WTC11 (cell line): ENCODE data around the gene PON3. TPM values are rescaled to one million over a fixed set of nuclear protein-coding genes. Genes with fewer than 3 reads are reported as not detected.
"Not testable (repeated sequence)": the region's sequence is repeated elsewhere in the genome, so short reads cannot be mapped to it uniquely, and the experiment has no call there.

Experiments
- ATAC-seq: fragments of 200-7000 bp; cut with Tn5 transposase; 2 replicates; pipeline ENCODE4 v1.10.0; 2021; ENCODE audit warnings: mild to moderate bottlenecking, moderate library complexity
- CTCF ChIA-PET: fragments of 300-600 bp; sonication (Branson Sonifier 250); formaldehyde crosslinking; loops from one replicate; lab custom pipeline; 2021; ENCODE audit warnings: antibody characterized with exemption; lab: Charles Lee
- POLR2A ChIA-PET: fragments of 350-600 bp; sonication (Branson Sonifier 250); formaldehyde crosslinking; loops from one replicate; lab custom pipeline; 2021; ENCODE audit warnings: antibody characterized with exemption; lab: Charles Lee
- DNase-seq: peaks from one replicate; pipeline ENCODE4 v3.0.0; 2021; ENCODE audit warnings: low spot score
- H3K27ac Mint-ChIP-seq: 2 replicates; pipeline ENCODE4 v1.8.0; 2021; ENCODE audit warnings: mixed read lengths
- H3K27me3 Mint-ChIP-seq: 2 replicates; pipeline ENCODE4 v1.8.0; 2021; ENCODE audit warnings: low read depth, mild to moderate bottlenecking, moderate library complexity, mixed read lengths
- H3K36me3 Mint-ChIP-seq: 2 replicates; pipeline ENCODE4 v1.8.0; 2021; ENCODE audit warnings: mixed read lengths
- H3K4me1 Mint-ChIP-seq: 2 replicates; pipeline ENCODE4 v1.8.0; 2022; ENCODE audit warnings: mixed read lengths
- H3K4me3 Mint-ChIP-seq: 2 replicates; pipeline ENCODE4 v1.8.0; 2021; ENCODE audit warnings: mild to moderate bottlenecking, moderate library complexity, mixed read lengths
- H3K9me3 Mint-ChIP-seq: 2 replicates; pipeline ENCODE4 v1.8.0; 2021; ENCODE audit warnings: mixed read lengths
- FOXJ3 ChIP-seq: sonication (generic); formaldehyde crosslinking; IDR thresholded peaks from 2 replicates; pipeline ENCODE4 v1.9.0; 2021; ENCODE audit warnings: missing genetic modification reagents, mild to moderate bottlenecking, borderline replicate concordance
- GRHL2 ChIP-seq: fragments of 250-450 bp; sonication (Bioruptor Pico); IDR thresholded peaks from 2 replicates; pipeline ENCODE4 v1.8.0; 2022; ENCODE audit warnings: mild to moderate bottlenecking, moderate library complexity; ENCODE audit not compliant: insufficient replicate concordance, severe bottlenecking
- IRF2 ChIP-seq: sonication (generic); formaldehyde crosslinking; IDR thresholded peaks from 2 replicates; pipeline ENCODE4 v1.8.0; 2022; ENCODE audit warnings: low read depth, missing genetic modification reagents, borderline replicate concordance
- JUN ChIP-seq: sonication (generic); formaldehyde crosslinking; IDR thresholded peaks from 2 replicates; pipeline ENCODE4 v1.8.0; 2023; ENCODE audit warnings: mild to moderate bottlenecking, missing genetic modification reagents
- MXD4 ChIP-seq: fragments of 250-450 bp; sonication (Bioruptor Pico); IDR thresholded peaks from 2 replicates; pipeline ENCODE4 v1.8.0; 2021; ENCODE audit warnings: mild to moderate bottlenecking, moderate library complexity, borderline replicate concordance
- NFE2L1 ChIP-seq: sonication (generic); formaldehyde crosslinking; IDR thresholded peaks from 2 replicates; pipeline ENCODE4 v1.8.1; 2023; ENCODE audit warnings: missing genetic modification reagents
- NR1H2 ChIP-seq: sonication (generic); formaldehyde crosslinking; IDR thresholded peaks from 2 replicates; pipeline ENCODE4 v1.9.0; 2021; ENCODE audit warnings: mild to moderate bottlenecking, moderate library complexity, missing genetic modification reagents
- RORB ChIP-seq: fragments of 250-450 bp; sonication (Bioruptor Pico); IDR thresholded peaks from 2 replicates; pipeline ENCODE4 v1.9.0; 2021; ENCODE audit warnings: mild to moderate bottlenecking
- SMAD4 ChIP-seq: sonication (generic); formaldehyde crosslinking; IDR thresholded peaks from 2 replicates; pipeline ENCODE4 v1.8.0; 2022; ENCODE audit warnings: mild to moderate bottlenecking, missing genetic modification reagents
- SP1 ChIP-seq: sonication (generic); formaldehyde crosslinking; conservative IDR thresholded peaks from 2 replicates; pipeline ENCODE4 v1.8.1; 2022; ENCODE audit warnings: missing genetic modification reagents
- ZBTB21 ChIP-seq: sonication (generic); formaldehyde crosslinking; IDR thresholded peaks from 2 replicates; pipeline ENCODE4 v1.8.1; 2023; ENCODE audit warnings: mild to moderate bottlenecking, missing genetic modification reagents, borderline replicate concordance
- ZNF232 ChIP-seq: sonication (generic); formaldehyde crosslinking; IDR thresholded peaks from 2 replicates; pipeline ENCODE4 v1.8.0; 2022; ENCODE audit warnings: mild to moderate bottlenecking, missing genetic modification reagents
- ZNF396 ChIP-seq: fragments of 250-450 bp; sonication (Bioruptor Pico); IDR thresholded peaks from 2 replicates; pipeline ENCODE4 v1.8.0; 2021; ENCODE audit warnings: mild to moderate bottlenecking, moderate library complexity, borderline replicate concordance
- ZNF416 ChIP-seq: fragments of 250-450 bp; sonication (Bioruptor Pico); IDR thresholded peaks from 2 replicates; pipeline ENCODE4 v1.9.0; 2021; ENCODE audit warnings: mild to moderate bottlenecking, inconsistent platforms
- total RNA-seq: library from RNA; stranded (reverse); gene quantifications from 3 replicates; pipeline ENCODE4 v1.2.3, GENCODE V29; 2021
- TF ChIP-seq, protein P1 (sequence below): fragments of 250-450 bp; sonication (Bioruptor Pico); conservative IDR thresholded peaks from 2 replicates; pipeline ENCODE4 v1.9.0; 2021; ENCODE audit warnings: mild to moderate bottlenecking
- TF ChIP-seq, protein P2 (sequence below): sonication (generic); formaldehyde crosslinking; IDR thresholded peaks from 2 replicates; pipeline ENCODE4 v1.8.0; 2022; ENCODE audit warnings: mild to moderate bottlenecking, missing genetic modification reagents

The PON3 gene
- total RNA-seq, 1 experiment from 2014 or later, result 0.42 TPM

DNA sequence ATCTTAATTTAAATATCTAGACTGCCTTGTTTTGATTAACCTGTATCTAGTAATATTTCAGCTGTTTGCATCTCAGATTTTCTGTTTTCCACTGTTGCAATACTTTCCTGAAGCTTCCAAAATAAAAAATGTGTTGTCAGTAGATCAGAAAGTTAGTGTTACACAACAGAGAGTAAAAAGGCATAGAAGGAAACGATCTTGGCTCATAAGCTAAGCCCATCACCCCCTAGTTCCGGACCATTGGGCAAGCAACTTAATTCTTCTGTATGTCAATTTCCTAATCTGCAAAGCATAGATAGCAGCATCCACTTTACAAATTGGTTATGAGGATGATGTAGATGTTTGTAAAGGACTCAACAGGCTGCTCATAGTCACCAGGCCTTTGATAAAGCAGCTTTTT is 4.4 kb downstream of the PON3 start:
- ATAC-seq (no peak), DNase-seq (no peak)
- H3K27ac Mint-ChIP-seq, result no peak overlapping the region
- peaks cover 13% of the 10 kb centered on the region for H3K9me3 Mint-ChIP-seq
- no peak overlapping the region for H3K4me3 Mint-ChIP-seq
- CTCF ChIA-PET, result interaction anchor here (1.2 kb wide), 1 partner anchor 19 kb away, joined by 3 read pairs; no protein-coding TSS in a partner anchor
- no peak for TF ChIP-seq NR1H2 (CRISPR knock-in tag)
- H3K36me3 Mint-ChIP-seq, result 0 out of 2 replicates have a peak, but pooled peaks cover 2% of the 10 kb centered on the region
- peaks cover 9% of the 10 kb centered on the region for H3K4me1 Mint-ChIP-seq
- peaks cover 4% of the 10 kb centered on the region for H3K27me3 Mint-ChIP-seq
- POLR2A ChIA-PET, result no interaction called here

DNA sequence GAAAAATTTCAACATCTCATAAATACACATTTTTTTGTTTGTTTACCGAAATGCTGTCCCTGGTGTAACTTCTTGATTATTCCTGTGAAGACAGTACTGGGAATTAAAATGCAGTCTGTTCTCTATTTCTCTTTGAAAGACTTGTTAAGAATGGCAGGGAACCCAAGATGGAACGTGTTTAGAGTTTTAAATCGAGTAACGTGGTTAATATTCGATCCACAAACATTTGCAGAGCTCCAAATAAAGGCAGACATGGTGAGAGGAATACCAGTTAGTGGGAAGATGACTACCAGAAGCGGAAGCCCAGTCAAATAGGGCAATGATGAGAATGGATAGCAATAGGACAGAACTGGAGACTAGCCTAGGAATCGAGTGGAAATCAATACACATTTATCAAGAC is 6.7 kb downstream of the PON3 start:
- Mint-ChIP-seq H3K27ac (no peak overlapping the region), H3K36me3 (0 out of 2 replicates have a peak, but pooled peaks cover 2% of the 10 kb centered on the region), H3K4me3 (no peak overlapping the region), H3K4me1 (peaks cover 5% of the 10 kb centered on the region), H3K27me3 (no peaks in the 10 kb centered on the region), H3K9me3 (peaks cover 24% of the 10 kb centered on the region)
- ChIA-PET CTCF (no interaction called here), POLR2A (interaction anchor here (0.6 kb wide), 1 partner anchor 72 kb away, joined by 4 read pairs; no protein-coding TSS in a partner anchor)
- ATAC-seq (no peak), DNase-seq (no peak)
- no peak for TF ChIP-seq GRHL2 (CRISPR knock-in tag)

DNA sequence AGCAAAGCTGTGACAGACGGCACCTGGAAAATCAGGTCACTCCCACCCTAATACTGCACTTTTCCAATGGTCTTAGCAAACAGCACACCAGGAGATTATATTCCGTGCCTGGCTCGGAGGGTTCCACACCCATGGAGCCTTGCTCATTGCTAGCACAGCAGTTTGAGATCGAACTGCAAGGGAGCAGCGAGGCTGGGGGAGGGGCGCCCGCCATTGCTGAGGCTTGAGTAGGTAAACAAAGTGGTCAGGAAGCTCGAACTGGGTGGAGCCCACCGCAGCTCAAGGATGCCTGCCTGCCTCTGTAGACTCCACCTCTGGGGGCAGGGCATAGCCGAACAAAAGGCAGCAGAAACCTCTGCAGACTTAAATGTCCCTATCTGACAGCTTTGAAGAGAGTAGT is 16.7 kb downstream of the PON3 start:
- CTCF ChIA-PET, H3K4me3 Mint-ChIP-seq, H3K27me3 Mint-ChIP-seq, POLR2A ChIA-PET, ATAC-seq, DNase-seq, H3K27ac Mint-ChIP-seq, H3K4me1 Mint-ChIP-seq: not testable (repeated sequence)
- peaks cover 58% of the 10 kb centered on the region for H3K36me3 Mint-ChIP-seq
- peaks cover 73% of the 10 kb centered on the region for H3K9me3 Mint-ChIP-seq

DNA sequence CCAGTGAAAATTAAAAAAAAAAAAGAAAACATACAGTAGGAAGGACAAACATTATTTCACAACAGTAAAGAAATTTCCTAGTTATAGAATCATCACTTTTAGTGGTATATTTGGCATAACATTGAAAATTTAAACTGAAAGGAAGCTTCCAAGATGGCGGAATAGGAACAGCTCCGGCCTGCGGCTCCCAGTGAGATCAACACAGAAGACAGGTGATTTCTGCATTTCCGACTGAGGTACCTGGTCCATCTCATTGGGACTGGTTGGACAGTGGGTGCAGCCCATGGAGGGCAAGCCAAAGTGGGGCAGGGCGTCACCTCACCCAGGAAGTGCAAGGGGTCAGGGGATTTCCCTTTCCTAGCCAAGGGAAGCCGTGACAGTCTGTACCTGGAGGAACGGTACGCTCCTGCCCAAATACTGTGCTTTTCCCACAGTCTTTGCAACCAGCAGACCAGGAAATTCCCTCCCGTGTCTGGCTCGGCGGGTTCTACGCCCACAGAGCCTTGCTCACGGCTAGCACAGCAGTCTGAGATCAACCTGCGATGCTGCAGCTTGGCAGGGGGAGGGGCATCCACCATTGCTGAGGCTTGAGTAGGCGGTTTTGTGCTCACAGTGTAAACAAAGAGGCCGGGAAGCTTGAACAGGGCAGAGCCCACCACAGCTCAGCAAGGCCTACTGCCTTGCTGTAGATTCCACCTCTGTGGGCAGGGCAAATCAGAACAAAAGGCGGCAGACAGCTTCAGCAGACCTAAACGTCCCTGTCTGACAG is 19.4 kb downstream of the PON3 start:
- ChIA-PET POLR2A (no interaction called here), CTCF (no interaction called here)
- no peak overlapping the region for H3K27ac Mint-ChIP-seq
- H3K4me3 Mint-ChIP-seq, result no peak overlapping the region
- no peak for ATAC-seq
- H3K9me3 Mint-ChIP-seq, result peaks cover 48% of the 10 kb centered on the region
- H3K4me1 Mint-ChIP-seq, result no peaks in the 10 kb centered on the region
- no peak for DNase-seq
- no peak for TF ChIP-seq SP1 (CRISPR knock-in tag)
- TF ChIP-seq ZNF232 (CRISPR knock-in tag), result no peak
- no peak for TF ChIP-seq SMAD4
- TF ChIP-seq IRF2, result no peak
- no peak for TF ChIP-seq JUN (CRISPR knock-in tag)
- no peak for TF ChIP-seq RORB (CRISPR knock-in tag)
- TF ChIP-seq FOXJ3 (CRISPR knock-in tag), result no peak
- no peak for TF ChIP-seq ZNF396 (CRISPR knock-in tag)
- no peak for TF ChIP-seq MXD4 (CRISPR knock-in tag)
- TF ChIP-seq ZNF416, result no peak
- TF ChIP-seq, protein P1, sequence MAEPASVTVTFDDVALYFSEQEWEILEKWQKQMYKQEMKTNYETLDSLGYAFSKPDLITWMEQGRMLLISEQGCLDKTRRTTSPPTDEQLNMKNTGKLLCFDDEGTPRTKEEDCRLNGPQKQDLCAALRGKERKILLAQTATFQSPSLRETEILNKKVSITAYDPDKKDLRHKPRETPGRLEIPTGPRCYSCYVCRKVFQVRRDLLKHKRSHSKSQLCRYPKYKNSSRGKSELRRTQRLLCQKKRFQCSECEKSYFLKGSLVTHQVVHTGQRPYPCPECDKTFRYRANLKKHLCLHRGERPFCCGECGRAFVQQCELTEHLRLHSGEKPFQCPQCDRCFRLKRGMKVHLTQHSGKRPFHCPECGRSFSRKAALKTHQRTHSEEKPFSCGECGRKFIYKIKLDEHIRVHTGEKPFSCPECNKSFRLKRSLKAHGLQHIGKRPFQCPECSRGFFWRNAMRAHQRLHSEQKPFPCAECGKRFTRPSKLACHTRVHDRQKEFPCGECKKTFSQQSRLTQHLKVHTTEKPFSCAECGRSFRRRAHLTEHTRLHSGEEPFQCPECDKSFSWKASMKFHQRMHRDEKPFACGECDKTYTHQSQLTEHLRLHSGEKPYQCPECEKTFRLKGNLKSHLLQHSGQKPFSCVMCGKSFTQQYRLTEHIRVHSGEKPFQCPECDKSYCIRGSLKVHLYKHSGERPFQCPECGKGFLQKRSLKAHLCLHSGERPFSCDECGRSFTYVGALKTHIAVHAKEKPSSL (CRISPR knock-in tag), result no peak
- TF ChIP-seq, protein P2, sequence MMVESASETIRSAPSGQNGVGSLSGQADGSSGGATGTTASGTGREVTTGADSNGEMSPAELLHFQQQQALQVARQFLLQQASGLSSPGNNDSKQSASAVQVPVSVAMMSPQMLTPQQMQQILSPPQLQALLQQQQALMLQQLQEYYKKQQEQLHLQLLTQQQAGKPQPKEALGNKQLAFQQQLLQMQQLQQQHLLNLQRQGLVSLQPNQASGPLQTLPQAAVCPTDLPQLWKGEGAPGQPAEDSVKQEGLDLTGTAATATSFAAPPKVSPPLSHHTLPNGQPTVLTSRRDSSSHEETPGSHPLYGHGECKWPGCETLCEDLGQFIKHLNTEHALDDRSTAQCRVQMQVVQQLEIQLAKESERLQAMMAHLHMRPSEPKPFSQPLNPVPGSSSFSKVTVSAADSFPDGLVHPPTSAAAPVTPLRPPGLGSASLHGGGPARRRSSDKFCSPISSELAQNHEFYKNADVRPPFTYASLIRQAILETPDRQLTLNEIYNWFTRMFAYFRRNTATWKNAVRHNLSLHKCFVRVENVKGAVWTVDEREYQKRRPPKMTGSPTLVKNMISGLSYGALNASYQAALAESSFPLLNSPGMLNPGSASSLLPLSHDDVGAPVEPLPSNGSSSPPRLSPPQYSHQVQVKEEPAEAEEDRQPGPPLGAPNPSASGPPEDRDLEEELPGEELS, result no peak
- TF ChIP-seq ZBTB21 (CRISPR knock-in tag), result no peak
- no peak for TF ChIP-seq NFE2L1 (CRISPR knock-in tag)
- peaks cover 47% of the 10 kb centered on the region for H3K36me3 Mint-ChIP-seq
- no peaks in the 10 kb centered on the region; the same call in 1 of the 2 replicates for H3K27me3 Mint-ChIP-seq
